H1 (cell line): Measurements from ENCODE around the gene ISG15. TPM values are rescaled to one million over a fixed set of nuclear protein-coding genes. Genes with fewer than 3 reads are reported as not detected.

Source experiments
- ASH2L ChIP-seq: fragments of 200-600, 300-600 bp; sonication (generic); IDR thresholded peaks from one replicate; pipeline ENCODE4 v1.7.1; 2017; ENCODE audit warnings: low read length
- CREB1 ChIP-seq: IDR thresholded peaks from 2 replicates; pipeline ENCODE4 v1.6.1; 2012; ENCODE audit warnings: inconsistent platforms
- E2F6 ChIP-seq: IDR thresholded peaks from 2 replicates; pipeline ENCODE4 v1.6.1; 2012; ENCODE audit warnings: inconsistent platforms
- MAFK ChIP-seq: IDR thresholded peaks from 2 replicates; pipeline ENCODE4 v1.6.1; 2012; ENCODE audit warnings: low read depth, mild to moderate bottlenecking, improper control_type of control experiment, low read length
- RAD21 ChIP-seq, 2 experiments: IDR thresholded peaks in 1 of 2; conservative IDR thresholded peaks in 1 of 2; 2 replicates each; pipeline ENCODE4 v1.6.1; 2011; ENCODE audit warnings: low read depth in 2 of 2, low read length in 2 of 2, improper control_type of control experiment in 1 of 2, inconsistent platforms in 1 of 2, mild to moderate bottlenecking in 1 of 2, moderate library complexity in 1 of 2
- SIX5 ChIP-seq: IDR thresholded peaks from 2 replicates; pipeline ENCODE4 v1.6.1; 2011; ENCODE audit warnings: mild to moderate bottlenecking, low read depth, low read length
- TAF1 ChIP-seq: IDR thresholded peaks from 2 replicates; pipeline ENCODE4 v1.6.1; 2011; ENCODE audit warnings: mild to moderate bottlenecking, low read depth, low read length
- USF2 ChIP-seq: IDR thresholded peaks from 2 replicates; pipeline ENCODE4 v1.6.1; 2011; ENCODE audit warnings: low read length, improper control_type of control experiment
- polyA plus RNA-seq, 7 experiments: library from polyadenylated mRNA; depleted of rRNA in 3 of 7; stranded (reverse) in 5 of 7; unstranded in 2 of 7; fragments of >200 nt in 5 of 7; fragments of 200-250 nt in 2 of 7; gene quantifications; 1 replicate in 5 of 7; 2 replicates in 1 of 7; 4 replicates in 1 of 7; pipeline versions ENCODE4 v1.2.1 to v1.2.3, GENCODE V29; 2011 to 2013; ENCODE audit warnings: missing spikeins in 2 of 7, mixed read lengths in 2 of 7
- total RNA-seq: library from RNA; stranded (reverse); fragmentation: NEBNext Ultra II Directional; extraction: Animal tissue kit (Norgen Biotek cat#: 25700); gene quantifications from 2 replicates; pipeline ENCODE4 v1.2.1, GENCODE V29; 2021

Gene ISG15
- total and polyA plus RNA-seq, 2 of the 8 experiments (the other 6 are each of a cell fraction or from before 2014, with no cell fraction given): 29.3 to 121 TPM

GRCh38 chr1:979744-980072, 33.6 kb upstream of the ISG15 start (continued):
- TF ChIP-seq TAF1 (no peak), CREB1 (no peak), MAFK (no peak), E2F6 (no peak), RAD21 (IDR thresholded peaks at IDR 0.05 in 1 of 2, conservative IDR thresholded peaks at IDR 0.05 in 1 of 2; ENCODE audit: low read depth in 2 of 2, low read length in 2 of 2) (no peak), ASH2L (no peak), USF2 (no peak), SIX5 (no peak)
- TF ChIP-seq, all 59 proteins: peak for 0
